Measurements from ENCODE around the gene BPIFB6.

BPIFB6 gene

GRCh38 chr20:32991383-32991782 is 40.1 kb upstream of the BPIFB6 start:
- DNase-seq (ENCODE audit: low read depth): no peak
- no peak for TF ChIP-seq CTCF (IDR thresholded peaks at IDR 0.05; ENCODE audit: low read depth, low read length, missing control alignments)
- no peak overlapping the region for H3K4me3 ChIP-seq (ENCODE audit: low read depth, low read length)
- in situ Hi-C loops (cut with HindIII; ENCODE audit: low sequenced_read_pairs): no loop called here

GRCh38 chr20:32991792-32992641 is 39.4 kb upstream of the BPIFB6 start:
- H3K4me3 ChIP-seq (ENCODE audit: low read depth, low read length): no peak overlapping the region
- in situ Hi-C loops (cut with HindIII; ENCODE audit: low sequenced_read_pairs): no loop called here
- no peak for TF ChIP-seq CTCF (IDR thresholded peaks at IDR 0.05; ENCODE audit: low read depth, low read length, missing control alignments)
- no peak for DNase-seq (ENCODE audit: low read depth)

GRCh38 chr20:32993496-32994050 is 37.9 kb upstream of the BPIFB6 start:
- no peak for TF ChIP-seq CTCF (IDR thresholded peaks at IDR 0.05; ENCODE audit: low read depth, low read length, missing control alignments)
- H3K4me3 ChIP-seq (ENCODE audit: low read depth, low read length): no peak overlapping the region
- in situ Hi-C loops (cut with HindIII; ENCODE audit: low sequenced_read_pairs): no loop called here
- no peak for DNase-seq (ENCODE audit: low read depth)

GRCh38 chr20:32995802-32996201 is 35.6 kb upstream of the BPIFB6 start:
- in situ Hi-C loops (cut with HindIII; ENCODE audit: low sequenced_read_pairs): no loop called here

GRCh38 chr20:32997431-32997830 is 34.0 kb upstream of the BPIFB6 start:
- DNase-seq (ENCODE audit: low read depth): no peak
- no peak overlapping the region for H3K4me3 ChIP-seq (ENCODE audit: low read depth, low read length)
- in situ Hi-C loops (cut with HindIII; ENCODE audit: low sequenced_read_pairs): no loop called here
- no peak for TF ChIP-seq CTCF (IDR thresholded peaks at IDR 0.05; ENCODE audit: low read depth, low read length, missing control alignments)

More at GRCh38 chr20:32995802-32996201, 35.6 kb upstream of the BPIFB6 start:
- no peak for TF ChIP-seq CTCF (IDR thresholded peaks at IDR 0.05; ENCODE audit: low read depth, low read length, missing control alignments)
- H3K4me3 ChIP-seq (ENCODE audit: low read depth, low read length): no peak overlapping the region
- DNase-seq (ENCODE audit: low read depth): no peak

- no peak for TF ChIP-seq CTCF (IDR thresholded peaks at IDR 0.05; ENCODE audit: low read depth, low read length, missing control alignments)
- no peak for DNase-seq (ENCODE audit: low read depth)
- no peak overlapping the region for H3K4me3 ChIP-seq (ENCODE audit: low read depth, low read length)
- in situ Hi-C loops (cut with HindIII; ENCODE audit: low sequenced_read_pairs): no loop called here
These were observed 31.7 kb upstream of the BPIFB6 start for GRCh38 chr20:32999603-33000250.
